Thoracic aorta (tissue), 2 donors: Measurements from ENCODE around the gene TRIO. TPM values are rescaled to one million over a fixed set of nuclear protein-coding genes. Genes with fewer than 3 reads are reported as not detected.

Source experiments
- ATAC-seq: fragments of 150-250 bp; one replicate; pipeline ENCODE4 v1.8.0; 2017; ENCODE audit warnings: low read depth; ENCODE audit not compliant: insufficient number of reproducible peaks, low FRiP score
- DNase-seq: peaks from one replicate; pipeline ENCODE4 v3.0.0-alpha.2; 2020; ENCODE audit warnings: low spot score
- H3K27ac ChIP-seq, 2 donors: fragments of 200-600 bp; sonication (generic); 1 replicate in 1 of 2; 2 replicates in 1 of 2; pipeline ENCODE4 v1.5.1; 2016; ENCODE audit warnings: mild to moderate bottlenecking in 2 of 2, moderate library complexity in 2 of 2
- H3K27me3 ChIP-seq: fragments of 200-600 bp; sonication (generic); replicated peaks from 2 replicates; pipeline ENCODE4 v1.6.0; 2016; ENCODE audit warnings: mild to moderate bottlenecking; ENCODE audit not compliant: insufficient read depth
- H3K36me3 ChIP-seq: fragments of 200-600 bp; sonication (generic); one replicate; pipeline ENCODE4 v1.5.1; 2016
- H3K4me1 ChIP-seq, 2 donors: fragments of 200-600 bp; sonication (generic); 1 replicate in 1 of 2; 2 replicates in 1 of 2; pipeline versions ENCODE4 v1.5.1 to v1.6.0; 2016; ENCODE audit warnings: low read depth in 2 of 2, mild to moderate bottlenecking in 1 of 2; ENCODE audit not compliant: control insufficient read depth in 1 of 2
- H3K4me3 ChIP-seq: fragments of 200-600 bp; sonication (generic); 2 replicates; pipeline ENCODE4 v1.5.1; 2016; ENCODE audit warnings: mild to moderate bottlenecking
- H3K9me3 ChIP-seq: fragments of 200-600 bp; sonication (generic); 2 replicates; pipeline ENCODE4 v1.5.1; 2016
- CTCF ChIP-seq: fragments of 200-600 bp; sonication (generic); IDR thresholded peaks from one replicate; pipeline ENCODE4 v1.5.1; 2019; ENCODE audit warnings: antibody characterized with exemption
- total RNA-seq, 2 donors: library from RNA; depleted of rRNA; stranded (reverse); fragments of >200 nt; gene quantifications; one replicate each; pipeline versions ENCODE4 v1.1.0 to v1.2.3, GENCODE V29; 2016

Gene TRIO
- total RNA-seq, 2 donors from 2014 or later = 219 to 300 TPM

DNA sequence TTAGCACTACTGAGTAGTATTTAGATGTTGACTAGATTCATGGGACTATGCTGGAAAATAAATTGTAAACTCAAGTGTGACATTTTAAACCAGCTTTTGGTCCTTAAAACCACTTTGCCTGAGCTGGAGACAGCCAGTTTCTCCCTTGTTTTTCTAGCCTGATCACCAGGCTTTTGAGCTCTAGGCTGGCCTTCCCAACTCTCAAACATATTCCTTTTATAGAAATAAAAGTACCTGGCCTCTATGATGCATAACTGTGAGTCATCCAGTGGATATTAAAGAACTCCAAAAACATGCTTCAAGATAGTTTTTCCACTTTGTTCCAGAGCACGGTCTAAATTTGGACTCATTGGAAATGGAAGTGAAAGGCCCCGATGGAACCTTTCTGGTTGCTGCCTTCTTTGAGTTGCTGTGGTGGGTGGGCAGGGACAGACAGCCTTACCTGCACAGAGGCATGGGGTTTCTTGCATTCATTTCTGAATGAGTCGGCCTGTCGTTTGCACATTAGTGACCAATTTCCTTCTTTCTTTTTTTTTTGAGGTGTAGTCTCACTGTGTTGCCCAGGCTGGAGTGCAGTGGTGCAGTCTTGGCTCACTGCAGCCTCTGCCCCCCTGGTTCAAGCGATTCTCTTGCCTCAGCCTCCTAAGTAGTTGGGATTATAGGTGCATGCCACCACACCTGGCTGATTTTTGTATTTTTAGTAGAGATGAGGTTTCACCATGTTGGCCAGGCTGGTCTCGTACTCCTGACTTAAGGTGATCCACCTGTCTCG, 43.1 kb downstream of the TRIO start:
- Histone ChIP-seq H3K27me3 (no peaks in the 10 kb centered on the region), H3K36me3 (no peaks in the 10 kb centered on the region), H3K4me3 (peak overlapping the region; percentile 38), H3K9me3 (no peaks in the 10 kb centered on the region), H3K27ac (peak overlapping the region; percentile 96 to 98), H3K4me1 (peaks cover 64 to 97% of the 10 kb centered on the region in 2 donors)
- ATAC-seq (peak; percentile 45), DNase-seq (no peak)
- TF ChIP-seq CTCF = no peak

DNA sequence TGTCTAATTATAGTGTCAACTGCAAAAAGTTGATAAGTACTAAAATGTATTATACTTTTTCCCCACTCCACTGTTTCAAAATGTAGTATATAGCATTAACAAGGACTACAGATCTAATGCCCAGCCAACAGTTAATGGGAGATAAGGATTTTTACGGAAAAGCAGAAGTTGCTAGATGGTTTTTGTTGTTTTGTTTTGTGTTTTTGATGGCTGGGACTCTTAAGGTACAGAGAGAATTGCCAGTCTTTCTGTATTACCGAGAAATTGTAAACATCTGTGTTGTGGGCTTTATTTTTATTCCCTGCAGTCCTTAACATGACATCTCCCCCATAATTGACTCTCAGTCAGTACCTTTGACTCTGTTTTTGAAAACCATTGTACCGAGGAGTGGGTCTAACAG, 44.0 kb downstream of the TRIO start:
- Histone ChIP-seq H3K4me3 (peak overlapping the region; percentile 0), H3K27ac (peak overlapping the region; percentile 96 to 98), H3K27me3 (no peaks in the 10 kb centered on the region), H3K9me3 (no peaks in the 10 kb centered on the region), H3K4me1 (peaks cover 62 to 97% of the 10 kb centered on the region in 2 donors), H3K36me3 (no peaks in the 10 kb centered on the region)
- no peak for ATAC-seq
- TF ChIP-seq CTCF = no peak
- DNase-seq = no peak

DNA sequence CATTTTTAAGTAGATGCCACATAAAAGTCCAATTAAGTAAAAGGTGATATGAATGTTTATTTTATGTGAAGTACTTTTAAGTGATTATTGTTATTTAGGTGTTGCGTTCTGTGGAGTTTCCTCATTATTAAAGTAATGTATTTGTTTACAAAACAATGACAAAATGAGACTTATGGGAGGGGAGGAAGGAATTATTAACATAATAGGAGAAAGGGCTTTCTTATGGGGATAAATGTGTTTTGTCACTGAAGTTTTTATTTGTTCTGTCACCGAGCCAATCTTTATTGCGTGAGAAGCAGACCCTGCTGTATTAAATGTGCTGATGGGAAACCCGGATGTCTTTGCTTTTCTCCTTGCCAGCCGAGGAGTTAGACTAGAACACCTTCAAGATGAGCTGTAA, 44.5 kb downstream of the TRIO start:
- Histone ChIP-seq H3K27me3 (no peaks in the 10 kb centered on the region), H3K4me3 (no peak overlapping the region), H3K4me1 (peaks cover 62 to 97% of the 10 kb centered on the region in 2 donors), H3K9me3 (no peaks in the 10 kb centered on the region), H3K27ac (peak overlapping the region; percentile 96 to 98), H3K36me3 (no peaks in the 10 kb centered on the region)
- DNase-seq (no peak), ATAC-seq (no peak)
- TF ChIP-seq CTCF = no peak

DNA sequence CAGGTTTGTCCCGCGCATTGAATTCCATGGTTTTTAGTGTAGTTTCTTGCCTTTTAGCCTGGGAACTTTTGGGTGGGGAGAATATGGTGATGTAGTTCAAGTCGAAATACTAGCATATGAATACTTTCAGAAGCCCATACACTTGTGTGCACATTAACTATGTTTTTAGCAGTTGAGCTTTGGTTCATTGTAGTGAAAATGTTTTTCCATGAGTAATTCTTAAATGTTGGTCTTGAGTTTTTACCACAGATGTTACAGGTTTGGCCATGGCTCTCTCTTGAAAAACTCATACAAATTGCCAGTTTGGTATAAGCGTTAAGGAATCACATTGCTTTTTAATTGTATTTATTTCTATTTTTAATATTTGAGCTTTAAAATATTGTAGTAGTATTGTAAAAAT, 45.6 kb downstream of the TRIO start:
- Histone ChIP-seq H3K4me3 (no peak overlapping the region), H3K36me3 (no peaks in the 10 kb centered on the region), H3K27ac (peak overlapping the region; percentile 96 to 98), H3K4me1 (peaks cover 54 to 97% of the 10 kb centered on the region in 2 donors), H3K9me3 (no peaks in the 10 kb centered on the region), H3K27me3 (no peaks in the 10 kb centered on the region)
- DNase-seq (no peak), ATAC-seq (no peak)
- TF ChIP-seq CTCF = no peak

DNA sequence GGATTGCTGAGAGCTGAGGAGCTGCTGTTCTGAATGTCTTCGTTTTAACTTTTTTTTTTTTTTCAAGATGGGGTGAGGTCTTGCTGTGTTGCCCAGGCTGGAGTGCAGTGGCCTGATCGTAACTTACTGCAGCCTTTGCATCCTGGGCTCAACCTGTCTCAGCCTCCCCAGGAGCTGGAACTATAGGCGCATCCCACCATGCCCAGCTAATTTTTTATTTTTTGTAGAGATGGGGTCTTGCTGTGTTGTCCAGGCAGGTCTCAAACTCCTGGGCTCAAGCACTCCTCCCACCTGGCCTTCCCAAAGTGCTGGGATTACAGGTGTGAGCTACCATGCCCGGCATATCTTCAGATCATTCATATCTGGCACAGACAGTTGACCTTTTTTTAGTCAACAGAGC, 46.5 kb downstream of the TRIO start:
- ATAC-seq (no peak), DNase-seq (no peak)
- H3K4me1 ChIP-seq = peaks cover 52 to 97% of the 10 kb centered on the region in 2 donors

More for the DNA sequence above, 46.5 kb downstream of the TRIO start:
- no peaks in the 10 kb centered on the region for H3K9me3 ChIP-seq
- H3K27me3 ChIP-seq = no peaks in the 10 kb centered on the region
- peak overlapping the region; percentile 96 to 98 for H3K27ac ChIP-seq
- no peak for TF ChIP-seq CTCF
- no peaks in the 10 kb centered on the region for H3K36me3 ChIP-seq
- peak overlapping the region; percentile 35 for H3K4me3 ChIP-seq
